Non-pigmented ciliary epithelial cell (primary cell): ENCODE measurements around the gene BMPR1B.

Experiments used
- DNase-seq: peaks from one replicate; pipeline ENCODE4 v3.0.0-alpha.2; 2010; ENCODE audit warnings: low read depth

Gene BMPR1B

GRCh38 chr4:95188701-95189370, 431.1 kb downstream of the BMPR1B start:
- DNase-seq, result no peak

- no peak for DNase-seq
Observed at GRCh38 chr4:95190751-95191436, 433.1 kb downstream of the BMPR1B start.

- no peak for DNase-seq
Observed at GRCh38 chr4:95191537-95191936, 433.8 kb downstream of the BMPR1B start.

DNA sequence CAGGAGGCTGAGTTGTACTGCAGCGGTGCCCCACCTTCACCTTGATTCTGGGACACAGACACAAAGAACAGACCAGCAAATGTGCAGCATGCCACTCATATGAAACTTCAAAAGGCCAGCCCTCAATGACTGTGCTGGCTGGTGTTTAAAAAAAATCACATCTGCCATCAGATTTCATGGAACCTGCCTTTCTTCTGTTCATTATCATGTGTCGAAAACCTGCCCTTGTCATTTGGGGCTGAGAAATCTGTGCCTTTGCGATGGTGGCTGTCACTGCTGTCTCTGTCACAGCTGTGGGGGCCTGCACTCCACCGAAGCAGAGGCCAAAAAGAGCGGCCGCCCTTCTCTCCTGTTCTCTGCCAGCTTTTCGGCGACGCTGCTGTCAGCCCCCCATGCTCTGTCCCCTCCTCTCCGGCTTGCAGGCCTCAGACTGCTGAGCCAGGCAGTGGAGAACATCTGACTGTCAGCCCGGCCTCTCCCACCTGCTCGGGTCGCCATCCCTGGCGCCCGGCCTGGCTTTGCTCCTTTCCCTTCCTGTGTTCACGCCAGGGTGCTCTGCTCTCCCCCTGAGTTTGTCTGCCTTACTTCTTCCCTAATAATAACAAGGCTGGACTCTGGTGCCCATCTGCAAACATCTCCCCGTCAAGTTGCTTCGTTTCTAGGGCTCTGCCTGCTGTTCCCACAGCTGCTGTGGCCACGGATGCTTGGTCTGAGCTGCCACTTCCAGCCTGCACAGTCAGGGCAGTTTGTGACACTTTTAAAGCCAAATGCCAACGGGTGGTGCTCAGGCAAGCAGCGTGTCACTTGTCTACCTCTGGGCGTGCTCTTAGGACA, 435.9 kb downstream of the BMPR1B start:
- no peak for DNase-seq

DNA sequence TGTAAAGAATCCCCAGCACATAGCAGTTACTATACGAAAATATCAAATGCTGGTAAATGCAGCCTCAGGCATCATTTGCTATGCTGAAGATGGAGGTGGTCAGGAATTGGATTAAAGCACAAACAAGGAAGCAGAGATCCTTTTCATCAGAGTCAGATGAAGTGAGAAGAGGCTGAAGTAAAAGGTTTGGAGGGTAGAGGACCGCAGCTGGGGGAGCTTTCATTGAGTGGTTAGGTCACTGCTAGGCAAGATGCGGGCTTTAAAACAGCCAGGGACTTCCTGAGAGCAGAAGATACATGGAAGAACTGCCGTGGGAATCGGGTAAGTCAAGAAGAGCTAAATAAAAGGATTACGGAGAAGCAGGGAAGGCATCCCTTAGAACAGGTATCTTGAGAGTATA, 439.6 kb downstream of the BMPR1B start:
- DNase-seq, result no peak

GRCh38 chr4:95198961-95199360, 441.2 kb downstream of the BMPR1B start:
- no peak for DNase-seq

DNA sequence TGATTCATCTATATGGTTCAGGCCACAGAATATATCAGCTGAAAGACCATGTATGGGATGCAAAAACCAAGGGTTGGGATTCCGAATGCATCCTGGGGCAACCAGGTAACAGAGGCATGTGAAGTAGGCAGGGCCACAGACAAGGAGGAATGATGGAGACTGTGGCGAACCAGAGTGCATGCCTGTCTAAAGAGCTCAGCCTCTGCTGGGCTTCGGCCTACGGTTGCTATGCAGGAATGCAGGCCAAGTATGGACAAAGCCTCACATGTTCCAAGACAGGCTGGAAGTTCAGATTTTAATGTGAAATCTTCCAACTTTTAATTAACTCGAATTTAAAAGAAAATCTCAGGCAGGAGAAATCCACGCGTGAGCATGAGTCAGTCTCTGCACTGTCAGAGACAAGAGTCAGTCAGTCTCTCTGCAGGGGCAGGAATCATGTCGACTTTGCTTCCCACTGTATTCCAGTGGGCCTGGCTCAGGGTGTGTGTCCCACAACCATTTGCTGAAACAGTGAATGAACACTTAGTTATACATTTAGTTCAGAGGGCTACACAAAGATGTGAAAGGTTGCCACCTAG, 446.6 kb downstream of the BMPR1B start:
- no peak for DNase-seq

- DNase-seq, result no peak
Observed at GRCh38 chr4:95204873-95205272, 447.1 kb downstream of the BMPR1B start.
